ENCODE data around the gene VAC14.

Gene VAC14

GRCh38 chr16:70786020-70786755 lies 14.8 kb downstream of the VAC14 start:
- Histone ChIP-seq H4K20me1 (peaks cover 58% of the 10 kb centered on the region), H3K4me1 (peaks cover 7% of the 10 kb centered on the region; the same call in 1 of the 2 replicates), H3K27ac (no peak overlapping the region), H3K36me3 (peaks cover 95% of the 10 kb centered on the region), H3K9me3 (peaks cover 4% of the 10 kb centered on the region; the same call in 1 of the 2 replicates), H3K27me3 (no peaks in the 10 kb centered on the region), H3K4me3 (no peak overlapping the region), H3K4me2 (no peak overlapping the region), H3K9ac (no peak overlapping the region)
- TF ChIP-seq Cebpa-rat (IDR thresholded peaks at IDR 0.05): no peak

GRCh38 chr16:70784692-70785555 lies 16.0 kb downstream of the VAC14 start:
- TF ChIP-seq Cebpa-rat (IDR thresholded peaks at IDR 0.05): no peak
- H3K27me3 ChIP-seq: no peaks in the 10 kb centered on the region
- H3K9ac ChIP-seq: no peak overlapping the region
- no peak overlapping the region for H3K27ac ChIP-seq
- peaks cover 7% of the 10 kb centered on the region; the same call in 1 of the 2 replicates for H3K4me1 ChIP-seq
- no peak overlapping the region for H3K4me2 ChIP-seq
- H3K4me3 ChIP-seq: no peak overlapping the region
- peaks cover 96% of the 10 kb centered on the region for H3K36me3 ChIP-seq
- H3K9me3 ChIP-seq: peaks cover 5% of the 10 kb centered on the region; the same call in 1 of the 2 replicates
- H4K20me1 ChIP-seq: peaks cover 45% of the 10 kb centered on the region

GRCh38 chr16:70782237-70782636 lies 18.7 kb downstream of the VAC14 start:
- Histone ChIP-seq H3K9ac (no peak overlapping the region), H3K4me1 (peaks cover 7% of the 10 kb centered on the region; the same call in 1 of the 2 replicates), H3K36me3 (peaks cover 98% of the 10 kb centered on the region), H3K4me3 (no peak overlapping the region), H3K27ac (no peak overlapping the region), H3K27me3 (no peaks in the 10 kb centered on the region), H4K20me1 (peaks cover 19% of the 10 kb centered on the region), H3K9me3 (peaks cover 5% of the 10 kb centered on the region; the same call in 1 of the 2 replicates), H3K4me2 (no peak overlapping the region)
- TF ChIP-seq Cebpa-rat (IDR thresholded peaks at IDR 0.05): no peak

GRCh38 chr16:70781800-70782199 lies 19.2 kb downstream of the VAC14 start:
- no peak overlapping the region for H3K4me2 ChIP-seq
- H3K27ac ChIP-seq: no peak overlapping the region
- no peaks in the 10 kb centered on the region for H3K27me3 ChIP-seq
- H4K20me1 ChIP-seq: peaks cover 14% of the 10 kb centered on the region
- no peak overlapping the region for H3K9ac ChIP-seq
- H3K36me3 ChIP-seq: peaks cover 97% of the 10 kb centered on the region
- H3K9me3 ChIP-seq: peaks cover 5% of the 10 kb centered on the region; the same call in 1 of the 2 replicates
- H3K4me1 ChIP-seq: peaks cover 7% of the 10 kb centered on the region; the same call in 1 of the 2 replicates
- no peak for TF ChIP-seq Cebpa-rat (IDR thresholded peaks at IDR 0.05)
- no peak overlapping the region for H3K4me3 ChIP-seq

GRCh38 chr16:70780546-70780945 lies 20.4 kb downstream of the VAC14 start:
- H3K27ac ChIP-seq: no peak overlapping the region
- no peak overlapping the region for H3K4me3 ChIP-seq
- H4K20me1 ChIP-seq: peaks cover 2% of the 10 kb centered on the region; the same call in 1 of the 2 replicates
- H3K4me1 ChIP-seq: peaks cover 7% of the 10 kb centered on the region; the same call in 1 of the 2 replicates
- no peak overlapping the region for H3K4me2 ChIP-seq
- H3K27me3 ChIP-seq: no peaks in the 10 kb centered on the region
- no peak overlapping the region for H3K9ac ChIP-seq
- TF ChIP-seq Cebpa-rat (IDR thresholded peaks at IDR 0.05): no peak
- H3K36me3 ChIP-seq: peaks cover 94% of the 10 kb centered on the region
- peaks cover 5% of the 10 kb centered on the region; the same call in 1 of the 2 replicates for H3K9me3 ChIP-seq

- Histone ChIP-seq H3K4me2 (no peak overlapping the region), H3K36me3 (peaks cover 89% of the 10 kb centered on the region), H3K27ac (no peak overlapping the region), H4K20me1 (no peaks in the 10 kb centered on the region), H3K9me3 (peaks cover 5% of the 10 kb centered on the region; the same call in 1 of the 2 replicates), H3K27me3 (no peaks in the 10 kb centered on the region), H3K4me3 (no peak overlapping the region), H3K9ac (no peak overlapping the region), H3K4me1 (no peaks in the 10 kb centered on the region)
- no peak for TF ChIP-seq Cebpa-rat (IDR thresholded peaks at IDR 0.05)
Measured at GRCh38 chr16:70779361-70779760, 21.6 kb downstream of the VAC14 start.

GRCh38 chr16:70778901-70779309 lies 22.1 kb downstream of the VAC14 start:
- H3K4me3 ChIP-seq: no peak overlapping the region
- H3K9ac ChIP-seq: no peak overlapping the region
- no peak for TF ChIP-seq Cebpa-rat (IDR thresholded peaks at IDR 0.05)
- no peaks in the 10 kb centered on the region for H3K27me3 ChIP-seq
- no peaks in the 10 kb centered on the region for H4K20me1 ChIP-seq
- H3K4me2 ChIP-seq: no peak overlapping the region
- H3K4me1 ChIP-seq: no peaks in the 10 kb centered on the region
- no peak overlapping the region for H3K27ac ChIP-seq
- H3K36me3 ChIP-seq: peaks cover 89% of the 10 kb centered on the region
- peaks cover 5% of the 10 kb centered on the region; the same call in 1 of the 2 replicates for H3K9me3 ChIP-seq

GRCh38 chr16:70777973-70778406 lies 23.0 kb downstream of the VAC14 start:
- Histone ChIP-seq H3K36me3 (peaks cover 85% of the 10 kb centered on the region), H4K20me1 (no peaks in the 10 kb centered on the region), H3K27me3 (no peaks in the 10 kb centered on the region), H3K4me3 (no peak overlapping the region), H3K9me3 (peaks cover 5% of the 10 kb centered on the region; the same call in 1 of the 2 replicates), H3K4me1 (no peaks in the 10 kb centered on the region), H3K9ac (no peak overlapping the region), H3K4me2 (no peak overlapping the region), H3K27ac (no peak overlapping the region)
- no peak for TF ChIP-seq Cebpa-rat (IDR thresholded peaks at IDR 0.05)

- Histone ChIP-seq H3K4me2 (no peak overlapping the region), H3K9me3 (peaks cover 5% of the 10 kb centered on the region; the same call in 1 of the 2 replicates), H3K36me3 (peaks cover 85% of the 10 kb centered on the region), H3K4me3 (no peak overlapping the region), H3K9ac (no peak overlapping the region), H3K27me3 (no peaks in the 10 kb centered on the region), H3K4me1 (no peaks in the 10 kb centered on the region), H4K20me1 (no peaks in the 10 kb centered on the region), H3K27ac (no peak overlapping the region)
- no peak for TF ChIP-seq Cebpa-rat (IDR thresholded peaks at IDR 0.05)
Measured at GRCh38 chr16:70777496-70777895, 23.5 kb downstream of the VAC14 start.
